GM13977 (cell line): ENCODE measurements around the gene SERPINC1.
A peak's percentile ranks its signal among the peaks of the same experiment; 100 is the strongest.

Experiments used
- DNase-seq: peaks from one replicate; pipeline ENCODE4 v3.0.0; 2012; ENCODE audit warnings: low spot score
- in situ Hi-C: fragments of 300-500 bp; cut with MboI; formaldehyde crosslinking; loops from one replicate; pipeline ENCODE4 v1.12.0; 2022; ENCODE audit warnings: low sequenced_read_pairs, low pct_unique_long_range_greater_than_20kb, mixed read lengths, inconsistent platforms; ENCODE audit not compliant: unreplicated experiment
- TF ChIP-seq, protein P1 (sequence below): IDR thresholded peaks from 2 replicates; pipeline ENCODE4 v1.5.1; 2012; ENCODE audit warnings: mild to moderate bottlenecking, control low read depth; ENCODE audit not compliant: insufficient read depth; ENCODE audit errors: extremely low read depth, missing control alignments

Gene SERPINC1

DNA sequence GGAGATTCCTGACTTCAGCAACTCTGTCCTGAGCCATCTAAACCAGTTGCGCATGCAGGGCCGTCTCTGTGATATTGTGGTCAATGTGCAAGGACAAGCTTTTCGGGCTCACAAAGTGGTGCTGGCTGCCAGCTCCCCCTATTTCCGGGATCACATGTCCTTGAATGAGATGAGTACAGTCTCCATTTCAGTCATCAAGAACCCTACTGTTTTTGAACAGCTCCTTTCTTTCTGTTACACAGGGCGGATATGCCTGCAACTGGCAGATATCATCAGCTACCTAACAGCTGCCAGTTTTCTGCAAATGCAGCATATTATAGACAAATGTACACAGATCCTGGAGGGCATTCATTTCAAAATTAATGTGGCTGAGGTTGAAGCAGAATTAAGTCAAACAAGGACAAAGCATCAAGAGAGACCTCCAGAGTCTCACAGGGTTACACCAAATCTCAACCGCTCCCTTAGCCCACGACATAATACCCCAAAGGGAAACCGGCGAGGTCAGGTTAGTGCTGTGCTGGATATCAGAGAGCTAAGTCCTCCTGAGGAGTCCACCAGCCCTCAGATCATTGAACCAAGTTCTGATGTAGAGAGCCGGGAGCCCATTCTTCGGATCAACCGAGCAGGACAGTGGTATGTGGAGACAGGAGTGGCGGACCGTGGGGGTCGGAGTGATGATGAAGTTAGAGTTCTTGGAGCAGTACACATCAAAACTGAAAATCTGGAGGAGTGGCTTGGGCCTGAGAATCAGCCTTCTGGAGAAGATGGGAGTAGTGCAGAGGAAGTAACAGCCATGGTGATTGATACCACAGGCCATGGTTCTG, 46.7 kb downstream of the SERPINC1 start:
- TF ChIP-seq, protein P1, sequence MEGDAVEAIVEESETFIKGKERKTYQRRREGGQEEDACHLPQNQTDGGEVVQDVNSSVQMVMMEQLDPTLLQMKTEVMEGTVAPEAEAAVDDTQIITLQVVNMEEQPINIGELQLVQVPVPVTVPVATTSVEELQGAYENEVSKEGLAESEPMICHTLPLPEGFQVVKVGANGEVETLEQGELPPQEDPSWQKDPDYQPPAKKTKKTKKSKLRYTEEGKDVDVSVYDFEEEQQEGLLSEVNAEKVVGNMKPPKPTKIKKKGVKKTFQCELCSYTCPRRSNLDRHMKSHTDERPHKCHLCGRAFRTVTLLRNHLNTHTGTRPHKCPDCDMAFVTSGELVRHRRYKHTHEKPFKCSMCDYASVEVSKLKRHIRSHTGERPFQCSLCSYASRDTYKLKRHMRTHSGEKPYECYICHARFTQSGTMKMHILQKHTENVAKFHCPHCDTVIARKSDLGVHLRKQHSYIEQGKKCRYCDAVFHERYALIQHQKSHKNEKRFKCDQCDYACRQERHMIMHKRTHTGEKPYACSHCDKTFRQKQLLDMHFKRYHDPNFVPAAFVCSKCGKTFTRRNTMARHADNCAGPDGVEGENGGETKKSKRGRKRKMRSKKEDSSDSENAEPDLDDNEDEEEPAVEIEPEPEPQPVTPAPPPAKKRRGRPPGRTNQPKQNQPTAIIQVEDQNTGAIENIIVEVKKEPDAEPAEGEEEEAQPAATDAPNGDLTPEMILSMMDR: no peak
- in situ Hi-C loops: no loop called here
- DNase-seq: peak; percentile 55

DNA sequence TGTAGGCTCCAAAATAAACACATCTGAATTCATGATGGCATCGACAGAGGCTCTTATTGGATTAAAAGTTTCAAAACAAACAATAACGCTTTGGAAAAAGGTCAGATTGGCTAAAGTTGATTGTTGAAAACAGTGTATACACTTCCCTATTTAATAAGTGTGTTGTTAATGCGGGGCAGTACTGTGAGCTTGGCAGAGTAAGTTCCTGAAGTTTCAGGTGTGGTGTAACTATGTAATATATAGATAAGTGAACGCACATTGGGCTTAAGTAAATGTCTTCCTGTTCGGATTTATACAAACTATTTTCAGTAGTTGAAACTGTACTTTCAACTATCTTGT, 48.1 kb downstream of the SERPINC1 start:
- in situ Hi-C loops: no loop called here
- TF ChIP-seq, protein P1: no peak
- no peak for DNase-seq

DNA sequence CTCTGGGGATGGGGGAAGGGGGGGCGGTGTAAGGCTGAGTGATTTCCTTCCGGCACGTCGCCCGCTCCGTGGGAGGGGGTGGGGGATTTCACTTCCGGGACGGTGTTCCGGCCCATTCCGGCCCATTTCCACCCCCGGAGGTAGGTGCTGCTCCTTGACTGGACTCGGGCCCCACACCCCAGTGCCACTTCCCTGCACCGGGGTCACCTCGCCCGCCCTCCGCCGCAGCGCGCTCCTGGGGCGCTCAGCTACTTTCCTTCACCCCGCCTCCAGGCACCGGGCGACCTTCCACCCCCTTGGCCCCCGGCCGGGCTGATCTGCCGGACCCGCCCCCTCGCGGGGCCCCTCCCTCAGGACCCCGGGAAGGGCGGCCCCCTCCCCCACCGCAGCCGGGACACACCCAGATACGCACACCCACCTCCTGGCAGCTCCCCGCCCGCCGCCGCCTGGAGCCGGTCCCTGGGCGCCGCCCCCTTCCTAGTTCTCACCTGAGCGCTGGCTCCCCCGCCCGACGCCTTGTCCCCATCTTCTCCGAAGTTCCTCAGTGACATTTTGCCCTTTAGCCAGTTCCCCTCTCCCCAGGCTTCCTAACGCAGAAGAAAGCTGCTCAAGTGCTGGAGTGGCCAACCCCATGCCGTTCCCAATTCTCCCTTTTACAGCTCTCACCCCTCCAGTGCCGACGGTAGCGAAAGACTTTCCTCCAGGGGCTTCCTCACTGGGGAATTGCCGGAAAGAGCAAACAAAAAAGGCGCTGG, 48.7 kb downstream of the SERPINC1 start, which contains the start of gene ZBTB37:
Gene ZBTB37 (plus strand): TSS at position 115 of the 755 bp plus-strand sequence. CDS start 1,846 bp downstream, outside the sequence.
- peak; percentile 85 for DNase-seq
- TF ChIP-seq, protein P1: no peak
- in situ Hi-C loops: no loop called here

DNA sequence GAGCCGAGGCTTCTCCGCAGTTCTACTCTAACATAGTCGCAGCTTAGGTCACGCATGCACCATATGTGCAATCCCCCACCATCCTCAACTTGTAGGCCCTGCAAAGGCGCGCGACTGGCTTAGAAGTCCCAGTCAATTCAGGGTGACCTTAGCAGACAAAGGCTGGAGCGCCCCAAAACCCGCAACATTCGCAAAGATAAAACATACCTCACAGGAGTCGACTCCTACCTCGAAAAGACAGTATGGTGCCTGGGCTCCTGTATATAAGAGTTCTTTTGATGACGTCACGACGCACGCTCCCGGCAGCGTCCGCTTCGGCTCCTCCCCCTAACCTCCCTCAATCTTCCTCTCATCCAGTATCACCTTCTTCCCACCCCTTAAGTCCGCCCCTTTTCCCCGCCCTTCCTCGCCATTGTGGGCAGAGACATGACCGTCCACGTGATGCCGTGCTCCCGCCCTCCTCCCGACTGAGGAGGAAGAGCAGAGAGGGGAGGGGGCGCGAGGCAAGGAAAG, 49.3 kb downstream of the SERPINC1 start, which contains the start of gene GAS5:
Gene GAS5 (minus strand): TSS at position 237 of the 513 bp plus-strand sequence.
- TF ChIP-seq, protein P1: no peak
- peak; percentile 93 for DNase-seq
- in situ Hi-C loops: no loop called here

DNA sequence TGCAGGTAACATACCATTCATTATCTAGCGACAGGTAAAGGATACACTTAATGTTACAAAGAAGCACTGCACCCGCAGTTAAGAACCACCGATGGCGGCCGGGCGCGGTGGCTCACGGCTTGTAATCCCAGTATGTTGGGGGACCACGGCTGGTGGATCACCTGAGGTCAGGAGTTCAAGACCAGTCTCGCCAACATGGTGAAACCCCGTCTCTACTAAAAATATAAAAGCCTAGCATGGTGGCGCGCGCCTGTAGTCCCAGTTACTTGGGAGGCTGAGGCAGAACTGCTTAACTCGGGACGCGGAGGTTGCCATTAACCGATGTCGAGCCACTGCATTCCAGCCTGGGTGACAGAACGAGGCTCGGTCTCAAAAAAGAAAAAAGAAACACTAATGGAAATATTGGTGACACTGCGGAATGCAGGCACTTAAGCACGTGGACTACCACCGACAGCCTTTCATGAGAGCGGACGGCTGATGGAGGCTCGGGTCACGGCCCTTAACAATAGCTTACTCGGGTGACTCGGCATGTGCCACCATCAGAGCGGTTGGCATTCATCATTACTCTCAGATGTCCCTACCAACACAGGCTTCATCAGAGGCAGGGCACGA, 49.9 kb downstream of the SERPINC1 start:
- in situ Hi-C loops: no loop called here
- no peak for DNase-seq
- TF ChIP-seq, protein P1: no peak

DNA sequence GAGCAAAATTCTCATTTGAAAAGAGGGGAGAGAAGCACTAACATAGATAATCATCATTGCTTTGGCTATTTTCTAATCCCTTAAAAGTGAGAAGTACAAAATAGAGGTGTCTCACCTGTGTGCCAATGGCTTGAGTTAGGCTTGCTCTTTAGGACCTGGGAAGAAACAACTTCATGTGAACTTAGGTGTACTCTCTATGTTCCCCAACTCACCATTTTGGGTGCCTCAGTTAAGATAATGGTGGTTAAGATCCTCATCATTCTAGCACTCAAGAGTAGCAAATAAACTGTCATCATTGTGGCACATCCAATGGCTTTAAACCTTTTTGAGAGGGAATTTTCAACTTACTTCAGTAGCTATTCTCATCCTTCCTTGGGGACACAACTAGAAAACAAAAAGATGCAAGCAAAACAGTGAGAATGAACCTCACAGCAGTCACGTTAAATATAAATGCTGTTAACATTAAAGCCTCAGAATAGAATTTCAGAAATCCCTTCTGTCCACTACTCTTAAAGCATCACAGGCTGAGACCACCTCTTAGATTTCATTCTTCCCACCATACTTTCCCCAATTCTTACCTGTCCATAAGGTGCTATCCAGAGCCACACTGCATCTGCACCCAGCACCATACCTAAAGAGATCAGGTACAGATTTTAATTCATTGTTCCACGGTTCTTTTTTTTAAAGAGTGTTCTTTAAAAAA, 50.6 kb downstream of the SERPINC1 start:
- TF ChIP-seq, protein P1: no peak
- no peak for DNase-seq
- in situ Hi-C loops: no loop called here
